NCI-H510A (cell line): ENCODE data around the gene SDK1.

Experiments used
- DNase-seq: peaks from one replicate; lab custom pipeline; 2025; lab: John Stamatoyannopoulos, UW

Gene SDK1

GRCh38 chr7:3332308-3332707 is 31.3 kb downstream of the SDK1 start:
- no peak for DNase-seq

- no peak for DNase-seq
These were observed 32.8 kb downstream of the SDK1 start for GRCh38 chr7:3333861-3334260.

- DNase-seq, result no peak
These were observed 35.1 kb downstream of the SDK1 start for GRCh38 chr7:3336042-3336665.

GRCh38 chr7:3338161-3338560 is 37.1 kb downstream of the SDK1 start:
- no peak for DNase-seq

- DNase-seq, result no peak
These were observed 44.8 kb downstream of the SDK1 start for GRCh38 chr7:3345699-3346481.

GRCh38 chr7:3349126-3349525 is 48.1 kb downstream of the SDK1 start:
- no peak for DNase-seq

- DNase-seq, result no peak
These were observed 55.1 kb downstream of the SDK1 start for GRCh38 chr7:3356173-3356572.

- no peak for DNase-seq
These were observed 57.9 kb downstream of the SDK1 start for GRCh38 chr7:3358991-3359390.

GRCh38 chr7:3367261-3367660 is 66.2 kb downstream of the SDK1 start:
- no peak for DNase-seq

- no peak for DNase-seq
These were observed 69.2 kb downstream of the SDK1 start for GRCh38 chr7:3370068-3370830.

GRCh38 chr7:3370921-3371320 is 69.9 kb downstream of the SDK1 start:
- DNase-seq, result no peak

- no peak for DNase-seq
These were observed 70.5 kb downstream of the SDK1 start for GRCh38 chr7:3371601-3372000.

- no peak for DNase-seq
These were observed 73.2 kb downstream of the SDK1 start for GRCh38 chr7:3374239-3374638.

GRCh38 chr7:3378390-3379150 is 77.5 kb downstream of the SDK1 start:
- DNase-seq, result no peak

GRCh38 chr7:3380034-3380433 is 79.0 kb downstream of the SDK1 start:
- DNase-seq, result no peak

- DNase-seq, result no peak
These were observed 80.0 kb downstream of the SDK1 start for GRCh38 chr7:3380886-3381685.

GRCh38 chr7:3386423-3387190 is 85.6 kb downstream of the SDK1 start:
- DNase-seq, result no peak

GRCh38 chr7:3393862-3394261 is 92.8 kb downstream of the SDK1 start:
- no peak for DNase-seq

GRCh38 chr7:3397324-3397723 is 96.3 kb downstream of the SDK1 start:
- no peak for DNase-seq

GRCh38 chr7:3399858-3400257 is 98.8 kb downstream of the SDK1 start:
- DNase-seq, result no peak

GRCh38 chr7:3404501-3404900 is 103.4 kb downstream of the SDK1 start:
- no peak for DNase-seq
